HCT116 (cell line): ENCODE measurements around the gene PDP2.

Source experiments
- EZH2 ChIP-seq: fragments of 200-600 bp; sonication (generic); IDR thresholded peaks from 2 replicates; pipeline ENCODE4 v1.6.1; 2017; ENCODE audit warnings: antibody characterized with exemption, mixed run types
- FOSL1 ChIP-seq: IDR thresholded peaks from 2 replicates; pipeline ENCODE4 v1.6.1; 2012; ENCODE audit warnings: low read depth
- POLR2A ChIP-seq: IDR thresholded peaks from 2 replicates; pipeline ENCODE4 v1.7.0; 2011; ENCODE audit warnings: borderline replicate concordance; ENCODE audit not compliant: insufficient read depth, insufficient read length; ENCODE audit errors: extremely low read depth
- POLR2AphosphoS5 ChIP-seq: IDR thresholded peaks from 2 replicates; pipeline ENCODE4 v1.6.1; 2011; ENCODE audit warnings: mild to moderate bottlenecking, low read depth, low read length, moderate library complexity
- TCF7L2 ChIP-seq: IDR thresholded peaks from 2 replicates; pipeline ENCODE4 v1.7.0; 2011; ENCODE audit warnings: borderline replicate concordance, inconsistent platforms; ENCODE audit not compliant: insufficient read depth, insufficient read length; ENCODE audit errors: extremely low read depth
- TF ChIP-seq, protein P1 (sequence below), 3 experiments: fragments of 200-600 bp in 1 of 3; sonication (generic) in 1 of 3; IDR thresholded peaks in 2 of 3; conservative IDR thresholded peaks in 1 of 3; 2 replicates each; pipeline ENCODE4 v1.5.1; 2012 to 2017; ENCODE audit warnings: low read depth in 2 of 3, low read length in 2 of 3, antibody characterized with exemption in 1 of 3, borderline replicate concordance in 1 of 3, control low read depth in 1 of 3, mild to moderate bottlenecking in 1 of 3, mixed read lengths in 1 of 3, mixed run types in 1 of 3, moderate library complexity in 1 of 3; ENCODE audit not compliant: insufficient read depth in 1 of 3

DNA sequence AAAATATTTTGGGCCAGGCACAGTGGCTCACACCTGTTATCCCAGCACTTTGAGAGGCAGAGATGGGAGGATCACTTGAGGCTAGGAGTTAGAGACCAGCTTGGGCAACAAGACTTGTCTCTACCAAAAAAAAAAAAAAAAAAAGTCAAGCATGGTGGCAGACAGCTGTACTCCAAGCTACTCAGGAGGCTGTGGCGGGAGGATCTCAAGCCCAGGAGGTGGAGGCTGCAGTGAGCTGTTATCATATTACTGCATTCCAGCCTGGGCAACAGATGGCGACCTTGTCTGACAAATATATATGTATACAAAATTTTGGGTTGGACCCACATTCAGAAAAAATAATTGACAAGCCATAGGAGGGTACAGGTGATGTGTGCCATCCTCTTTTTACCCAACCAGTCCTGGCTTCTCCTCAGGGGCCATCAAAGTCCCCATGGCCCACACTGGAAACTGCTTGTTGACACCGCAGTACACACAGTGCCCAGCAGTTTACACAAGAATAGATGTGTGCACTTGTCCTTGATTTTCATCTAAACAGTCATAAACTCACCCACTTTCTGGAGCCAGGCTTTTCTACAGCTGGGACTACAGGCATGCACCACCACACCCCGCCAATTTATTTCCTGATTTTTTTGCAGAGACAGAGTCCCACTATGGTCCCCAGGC lies 56.7 kb downstream of the PDP2 start:
- TF ChIP-seq TCF7L2 (no peak), EZH2 (no peak), POLR2A (no peak), POLR2AphosphoS5 (no peak), FOSL1 (no peak)
- TF ChIP-seq, protein P1, sequence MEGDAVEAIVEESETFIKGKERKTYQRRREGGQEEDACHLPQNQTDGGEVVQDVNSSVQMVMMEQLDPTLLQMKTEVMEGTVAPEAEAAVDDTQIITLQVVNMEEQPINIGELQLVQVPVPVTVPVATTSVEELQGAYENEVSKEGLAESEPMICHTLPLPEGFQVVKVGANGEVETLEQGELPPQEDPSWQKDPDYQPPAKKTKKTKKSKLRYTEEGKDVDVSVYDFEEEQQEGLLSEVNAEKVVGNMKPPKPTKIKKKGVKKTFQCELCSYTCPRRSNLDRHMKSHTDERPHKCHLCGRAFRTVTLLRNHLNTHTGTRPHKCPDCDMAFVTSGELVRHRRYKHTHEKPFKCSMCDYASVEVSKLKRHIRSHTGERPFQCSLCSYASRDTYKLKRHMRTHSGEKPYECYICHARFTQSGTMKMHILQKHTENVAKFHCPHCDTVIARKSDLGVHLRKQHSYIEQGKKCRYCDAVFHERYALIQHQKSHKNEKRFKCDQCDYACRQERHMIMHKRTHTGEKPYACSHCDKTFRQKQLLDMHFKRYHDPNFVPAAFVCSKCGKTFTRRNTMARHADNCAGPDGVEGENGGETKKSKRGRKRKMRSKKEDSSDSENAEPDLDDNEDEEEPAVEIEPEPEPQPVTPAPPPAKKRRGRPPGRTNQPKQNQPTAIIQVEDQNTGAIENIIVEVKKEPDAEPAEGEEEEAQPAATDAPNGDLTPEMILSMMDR (IDR thresholded peaks at IDR 0.05 in 2 of 3, conservative IDR thresholded peaks at IDR 0.05 in 1 of 3; ENCODE audit: borderline replicate concordance in 1 of 3, insufficient read depth in 1 of 3, low read depth in 2 of 3, low read length in 2 of 3) = no peak
